ENCODE measurements around the gene IDUA. TPM values are rescaled to one million over a fixed set of nuclear protein-coding genes. Genes with fewer than 3 reads are reported as not detected.

IDUA gene
- 27.7 and 30.1 TPM in 2 replicates for total RNA-seq

GRCh38 chr4:986879-987623, at the start of gene IDUA:
Gene IDUA, plus strand, starts transcription at chr4:987044. Its CDS starts 41 bp downstream, at chr4:987085.

GRCh38 chr4:973431-974397, 13.1 kb upstream of the IDUA start, which contains the start of gene DGKQ:
Gene DGKQ, minus strand, starts transcription at chr4:973569. Its CDS starts 87 bp downstream, at chr4:973482.

GRCh38 chr4:993111-994029, 6.5 kb downstream of the IDUA start, which contains the start of gene SLC26A1:
Gene SLC26A1, minus strand, starts transcription at chr4:993404. Its CDS starts 1,701 bp downstream, at chr4:991703.

DNA sequence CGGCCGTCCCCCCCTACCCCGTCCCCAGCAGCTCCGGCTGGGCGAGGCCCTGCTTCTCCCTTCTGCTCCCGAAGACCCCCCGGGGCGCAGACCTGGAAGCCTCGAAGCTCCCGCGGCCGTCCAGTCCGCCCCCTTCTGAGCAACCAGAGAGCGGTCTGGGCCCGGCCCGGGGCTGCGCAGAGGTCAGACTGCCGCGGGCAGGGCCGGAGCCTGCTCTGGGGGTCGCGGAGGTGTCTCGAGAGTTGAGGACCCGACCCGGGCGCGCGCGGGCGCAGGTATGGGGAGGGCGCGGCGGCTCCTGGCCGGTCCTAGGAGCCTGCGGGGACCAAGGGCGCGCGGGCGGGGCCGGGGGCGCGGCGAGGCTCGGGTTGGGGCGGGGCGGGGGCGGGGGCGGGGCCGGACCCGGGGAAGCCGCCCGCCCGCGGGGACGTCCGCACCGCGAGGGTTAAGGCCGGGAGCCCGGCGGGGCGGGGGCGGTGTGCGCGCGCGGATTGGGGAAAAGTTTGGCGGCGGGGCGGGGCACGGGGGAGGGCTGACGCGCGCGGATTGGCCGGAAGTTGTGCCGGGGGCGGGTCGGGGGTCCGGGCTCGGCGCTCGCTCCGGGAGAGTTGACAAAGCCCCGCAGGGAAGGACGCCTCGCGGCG, 24.3 kb downstream of the IDUA start, which contains the start of gene FGFRL1:
Gene FGFRL1 (plus strand): TSS at position 605 of the 644 bp plus-strand sequence. CDS start 860 bp downstream, outside the sequence.

Other genes with a start within 250 kb of the IDUA start
- gene CPLX1, start 160.9 kb upstream of the IDUA start, total RNA-seq, result not detected in 2 replicates
- 56.5 and 58.2 TPM in 2 replicates for gene GAK, start 54.7 kb upstream of the IDUA start, total RNA-seq
- gene TMEM175, start 54.6 kb upstream of the IDUA start, total RNA-seq, result 20.3 and 20.7 TPM in 2 replicates
- 8.2 and 12.4 TPM in 2 replicates for gene DGKQ, start 13.5 kb upstream of the IDUA start, total RNA-seq
- 0.15 TPM in 1 of 2 replicates, not detected in the other for gene SLC26A1, start 6.4 kb downstream of the IDUA start, total RNA-seq
- 26.2 and 34.8 TPM in 2 replicates for gene FGFRL1, start 24.6 kb downstream of the IDUA start, total RNA-seq
- gene RNF212, start 126.5 kb downstream of the IDUA start, total RNA-seq, result 0.37 and 1.3 TPM in 2 replicates
- 253 and 255 TPM in 2 replicates for gene SPON2, start 185.5 kb downstream of the IDUA start, total RNA-seq

Measured in cardiac ventricle fibroblast (primary cell).